HG03575 (cell line): ENCODE data around the gene CFAP61.
"Not testable (repeated sequence)": the region's sequence is repeated elsewhere in the genome, so short reads cannot be mapped to it uniquely, and the experiment has no call there.

Source experiments
- ATAC-seq: cut with Tn5 transposase; IDR thresholded peaks from one replicate; pipeline ENCODE4 v1.9.1; 2021; ENCODE audit not compliant: unreplicated experiment, insufficient number of reproducible peaks, low FRiP score; ENCODE audit errors: extremely low read depth

CFAP61 gene

DNA sequence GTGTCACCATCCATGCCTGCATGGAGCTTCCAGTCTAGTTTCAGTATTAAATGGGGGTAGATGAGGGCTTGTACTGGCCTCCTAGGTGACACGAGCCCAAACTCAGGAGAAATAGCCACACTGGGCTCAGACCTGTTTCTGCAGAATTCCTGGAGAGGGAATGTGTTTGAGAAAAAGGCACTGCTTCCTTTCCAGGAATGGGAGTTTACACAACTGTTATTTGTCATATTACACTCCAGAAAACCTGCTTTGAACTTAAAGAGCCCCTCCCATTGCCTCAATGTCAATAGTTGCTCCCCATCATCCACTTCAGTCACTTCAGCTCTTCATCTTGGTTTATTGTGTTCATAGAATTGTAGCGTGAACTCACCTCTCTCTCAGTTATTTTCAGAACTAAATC, 151.5 kb downstream of the CFAP61 start:
- no peak for ATAC-seq

GRCh38 chr20:20204256-20204655, 151.9 kb downstream of the CFAP61 start:
- no peak for ATAC-seq

DNA sequence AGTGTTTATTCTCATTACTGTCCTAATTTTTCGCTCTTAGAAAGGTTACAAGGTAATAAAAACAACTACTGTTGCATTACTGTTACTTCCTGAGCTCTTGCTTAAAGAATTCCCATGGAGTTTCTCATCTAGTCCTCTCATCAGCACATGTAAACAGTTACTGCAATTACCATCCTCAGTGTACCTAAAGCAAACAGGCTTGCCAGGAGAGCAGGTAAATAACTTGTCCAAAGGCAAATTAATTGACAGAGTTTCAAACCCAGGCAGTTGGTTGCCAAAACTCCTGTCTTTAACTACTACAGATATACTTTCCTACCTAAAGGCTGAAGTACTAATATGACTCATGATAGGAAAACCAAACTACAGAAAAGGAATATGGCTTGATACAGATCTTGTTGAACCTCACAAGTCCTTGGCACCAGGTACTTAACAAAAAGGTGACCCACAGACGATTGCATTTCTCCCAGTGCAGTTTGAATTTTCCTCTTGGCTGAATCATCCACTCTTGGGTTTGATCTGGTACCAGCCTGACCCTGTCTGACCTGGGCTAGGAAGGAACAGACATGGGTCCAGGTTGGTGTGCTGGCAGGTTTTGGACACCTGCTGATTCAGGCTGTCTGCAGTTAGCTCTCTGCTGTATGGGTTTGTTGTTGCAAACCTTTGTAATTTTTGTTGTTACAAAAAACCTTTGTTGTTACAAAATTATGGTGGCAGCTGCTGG, 153.0 kb downstream of the CFAP61 start:
- ATAC-seq, result no peak

GRCh38 chr20:20205862-20206236, 153.5 kb downstream of the CFAP61 start:
- ATAC-seq, result no peak

GRCh38 chr20:20206788-20207187, 154.5 kb downstream of the CFAP61 start:
- ATAC-seq, result no peak

DNA sequence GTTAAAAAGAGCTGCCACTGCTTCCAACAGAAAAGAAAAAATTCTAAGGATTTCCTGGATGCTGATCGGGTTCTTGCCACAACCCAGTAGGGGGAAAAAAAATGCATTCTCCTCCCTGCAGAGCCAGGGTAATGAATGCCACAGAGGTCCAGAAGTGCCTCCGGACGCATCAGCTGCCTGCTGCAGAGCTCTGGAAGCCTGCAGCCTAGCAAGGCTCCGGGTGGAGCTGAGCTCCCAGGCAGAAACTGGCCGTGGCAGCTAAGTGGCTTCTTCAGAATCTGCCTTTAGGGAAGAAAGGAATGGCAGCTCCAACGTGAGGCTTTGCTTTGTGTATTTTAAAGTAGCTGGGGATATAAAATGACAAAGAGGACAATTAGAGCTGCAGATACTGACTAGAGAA, 155.0 kb downstream of the CFAP61 start:
- ATAC-seq, result no peak

DNA sequence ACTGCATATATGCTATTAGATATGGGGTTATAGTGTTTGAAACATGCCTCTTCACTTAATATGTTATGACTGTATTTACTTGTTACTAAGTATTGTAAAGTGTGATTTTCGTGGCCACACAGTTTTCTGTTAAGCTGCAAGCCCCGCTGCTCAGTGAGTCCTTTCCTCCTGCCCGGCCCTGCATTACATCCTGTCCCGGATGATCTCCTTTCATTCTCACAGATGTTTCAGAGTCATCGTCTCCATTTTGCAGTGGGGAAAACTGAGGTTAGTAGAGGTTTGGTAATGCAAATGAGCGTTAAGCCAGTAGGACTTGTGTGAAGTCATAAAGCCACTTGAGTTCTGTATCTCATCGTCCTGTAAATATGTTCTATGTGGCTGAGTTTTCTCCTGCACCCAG, 155.5 kb downstream of the CFAP61 start:
- ATAC-seq, result no peak

DNA sequence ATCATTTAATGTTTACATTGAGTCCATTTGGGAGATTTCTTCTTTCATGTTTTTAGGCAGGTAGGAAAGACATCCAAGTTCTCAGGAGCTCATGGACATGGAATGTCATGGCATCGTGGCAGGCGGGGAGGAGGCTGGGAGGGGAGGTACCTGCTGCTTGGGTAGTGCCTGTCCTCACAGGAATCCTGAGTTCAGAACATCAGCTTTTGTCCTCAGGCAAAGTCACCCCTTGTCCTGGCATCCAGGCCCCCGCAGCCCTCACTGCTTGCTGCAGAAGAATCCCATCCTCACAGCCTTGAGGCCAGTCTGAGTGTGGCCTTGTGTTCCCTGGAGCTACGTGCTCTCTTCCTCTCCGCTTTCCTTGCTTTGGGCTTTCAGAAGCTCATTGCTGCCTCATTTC, 157.4 kb downstream of the CFAP61 start:
- no peak for ATAC-seq

DNA sequence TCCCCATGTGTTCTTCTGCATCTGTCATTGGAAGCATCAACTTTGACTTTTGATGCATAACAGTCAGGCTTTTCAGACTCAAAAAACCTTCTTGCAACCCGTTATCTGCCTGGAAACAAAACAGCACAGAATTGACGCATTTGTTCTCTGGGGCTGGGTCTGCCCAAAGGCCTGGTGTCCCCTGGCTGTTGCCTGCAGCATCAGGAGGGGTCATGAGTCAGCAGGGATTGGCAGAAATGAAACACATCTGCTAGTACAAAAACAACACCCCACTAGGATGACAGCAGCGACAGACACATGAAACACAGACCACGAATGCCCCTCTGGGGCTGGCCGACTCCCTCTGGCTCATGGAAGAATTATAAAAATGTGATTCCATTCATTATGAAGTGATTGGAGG, 158.0 kb downstream of the CFAP61 start:
- ATAC-seq, result no peak

DNA sequence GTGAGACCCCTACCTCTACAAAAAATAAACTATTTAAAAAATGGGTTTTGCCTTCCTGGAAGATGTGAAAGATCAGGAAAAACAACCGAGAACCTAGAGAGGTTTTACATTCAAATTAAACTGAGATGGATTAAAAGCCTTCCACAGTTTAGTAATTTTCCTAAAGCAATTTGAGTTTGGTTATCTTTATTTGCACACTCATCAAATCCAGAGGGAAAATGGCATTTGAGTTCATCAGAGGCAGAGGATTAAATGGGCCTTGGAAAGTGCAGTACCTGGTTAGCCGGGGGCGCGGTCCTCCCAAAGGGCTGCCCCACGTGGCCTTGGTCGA, 158.6 kb downstream of the CFAP61 start:
- no peak for ATAC-seq

- no peak for ATAC-seq
These were observed 159.1 kb downstream of the CFAP61 start for GRCh38 chr20:20211274-20211987.

- ATAC-seq, result no peak
These were observed 159.7 kb downstream of the CFAP61 start for GRCh38 chr20:20211988-20212518.

DNA sequence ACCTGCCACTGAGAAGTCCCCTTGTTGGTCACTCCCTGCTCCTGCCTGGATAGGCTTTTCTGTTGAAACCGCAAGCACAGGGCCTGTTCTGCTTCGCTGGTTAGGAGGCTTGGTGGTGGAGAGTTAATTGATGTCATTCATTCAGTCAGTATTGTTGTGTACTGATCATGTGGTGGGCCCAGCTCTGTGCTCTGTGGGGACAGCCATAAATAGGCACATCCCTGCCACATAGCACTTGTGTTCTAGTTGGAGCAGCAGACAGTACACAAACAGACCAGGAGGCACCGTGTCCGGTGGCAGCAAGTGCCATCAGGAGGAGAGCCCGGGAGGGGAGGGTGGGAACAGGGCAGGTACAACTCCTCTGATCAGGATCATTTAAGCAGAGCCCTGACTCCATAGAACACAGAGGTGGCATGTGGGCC, 160.4 kb downstream of the CFAP61 start:
- ATAC-seq, result no peak

GRCh38 chr20:20213526-20214121, 161.3 kb downstream of the CFAP61 start:
- ATAC-seq, result no peak

DNA sequence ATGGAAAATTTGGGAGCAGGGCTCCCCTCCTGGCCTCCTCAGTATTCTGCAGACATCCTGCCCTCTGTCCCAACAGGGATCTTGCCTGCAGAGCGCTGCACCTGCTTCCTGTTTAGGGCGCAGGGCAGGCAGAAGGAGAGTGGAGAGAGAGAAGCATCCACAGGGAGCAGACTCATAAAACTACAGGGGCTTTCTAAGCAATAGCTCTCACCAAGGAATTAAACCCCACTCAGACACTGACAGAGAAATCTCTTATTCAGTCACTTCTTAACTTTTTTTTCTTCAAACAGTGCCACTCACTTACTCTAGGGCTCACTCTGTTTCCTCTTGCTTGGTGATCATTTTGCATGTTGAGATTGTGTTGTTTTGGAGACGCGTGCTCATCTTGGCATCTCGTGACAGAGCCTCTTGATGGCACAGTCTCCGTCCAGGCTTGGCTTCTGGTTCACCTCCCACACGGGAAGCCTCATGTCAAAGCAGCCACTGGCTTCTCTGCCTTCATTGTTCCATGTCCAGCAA, 162.5 kb downstream of the CFAP61 start:
- ATAC-seq, result no peak

- no peak for ATAC-seq
These were observed 163.8 kb downstream of the CFAP61 start for GRCh38 chr20:20215976-20216727.

DNA sequence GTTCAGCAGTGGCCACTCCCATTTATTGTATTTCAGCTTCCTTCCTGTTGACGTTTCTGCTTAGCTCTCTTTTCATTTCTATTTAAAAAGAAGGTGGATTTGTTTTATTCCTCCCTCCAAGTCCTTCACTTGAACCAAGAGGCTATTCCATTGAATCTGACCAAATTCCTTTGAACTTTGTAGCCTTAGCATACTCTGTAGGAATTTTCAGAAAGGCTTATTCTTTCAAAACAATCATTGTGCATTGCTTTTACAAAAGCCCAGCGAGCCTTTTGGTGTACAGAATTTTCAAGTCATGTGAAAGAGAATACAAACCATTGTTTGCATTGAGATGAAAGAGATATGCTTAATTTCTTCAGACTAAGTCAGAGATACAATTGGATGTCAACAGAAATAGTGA, 164.6 kb downstream of the CFAP61 start:
- ATAC-seq, result no peak

- ATAC-seq, result no peak
These were observed 165.3 kb downstream of the CFAP61 start for GRCh38 chr20:20217621-20218020.

GRCh38 chr20:20218106-20218505, 165.8 kb downstream of the CFAP61 start:
- ATAC-seq, result not testable (repeated sequence)
